ENCODE results near the gene SLC4A8.

SLC4A8 gene

GRCh38 chr12:51448618-51449256 lies 24.1 kb downstream of the SLC4A8 start:
- Histone ChIP-seq H4K20me1 (ENCODE audit: insufficient read depth, low read length) (no peaks in the 10 kb centered on the region), H3K27me3 (ENCODE audit: insufficient read depth, low read length, poor library complexity) (no peaks in the 10 kb centered on the region), H3K36me3 (ENCODE audit: insufficient read depth, low read length) (peaks cover 5% of the 10 kb centered on the region; the same call in 1 of the 2 replicates), H3K4me2 (ENCODE audit: insufficient read depth, low read length) (no peak overlapping the region), H2AFZ (ENCODE audit: low read depth, low read length) (no peak overlapping the region), H3K79me2 (ENCODE audit: insufficient read depth, low read length) (no peaks in the 10 kb centered on the region), H3K9me3 (ENCODE audit: insufficient read depth, low read length, severe bottlenecking) (no peaks in the 10 kb centered on the region), H3K27ac (ENCODE audit: low read length) (no peak overlapping the region), H3K4me3 (ENCODE audit: low read depth in 1 of 2, low read length in 2 of 2) (no peak overlapping the region), H3K9ac (ENCODE audit: low read depth, low read length) (no peak overlapping the region), H3K4me1 (ENCODE audit: insufficient read depth, low read length) (no peaks in the 10 kb centered on the region)
- DNase-seq (peak; percentile 14), ATAC-seq (ENCODE audit: insufficient read depth, low read depth) (peak; percentile 70)
- TF ChIP-seq CTCF (IDR thresholded peaks at IDR 0.05; ENCODE audit: borderline replicate concordance, extremely low read depth, low read length, poor library complexity, severe bottlenecking), result no peak
- TF ChIP-seq EZH2 (IDR thresholded peaks at IDR 0.05; ENCODE audit: borderline replicate concordance, low read depth, low read length, severe bottlenecking), result no peak

- Histone ChIP-seq H3K79me2 (ENCODE audit: insufficient read depth, low read length) (no peaks in the 10 kb centered on the region), H3K4me2 (ENCODE audit: insufficient read depth, low read length) (no peak overlapping the region), H2AFZ (ENCODE audit: low read depth, low read length) (no peak overlapping the region), H3K27me3 (ENCODE audit: insufficient read depth, low read length, poor library complexity) (no peaks in the 10 kb centered on the region), H3K4me1 (ENCODE audit: insufficient read depth, low read length) (no peaks in the 10 kb centered on the region), H3K9me3 (ENCODE audit: insufficient read depth, low read length, severe bottlenecking) (no peaks in the 10 kb centered on the region), H3K9ac (ENCODE audit: low read depth, low read length) (no peak overlapping the region), H3K27ac (ENCODE audit: low read length) (no peak overlapping the region), H3K4me3 (ENCODE audit: low read depth in 1 of 2, low read length in 2 of 2) (no peak overlapping the region), H3K36me3 (ENCODE audit: insufficient read depth, low read length) (peaks cover 5% of the 10 kb centered on the region; the same call in 1 of the 2 replicates), H4K20me1 (ENCODE audit: insufficient read depth, low read length) (no peaks in the 10 kb centered on the region)
- ATAC-seq (ENCODE audit: insufficient read depth, low read depth), result no peak
- TF ChIP-seq EZH2 (IDR thresholded peaks at IDR 0.05; ENCODE audit: borderline replicate concordance, low read depth, low read length, severe bottlenecking) (no peak), CTCF (IDR thresholded peaks at IDR 0.05; ENCODE audit: borderline replicate concordance, extremely low read depth, low read length, poor library complexity, severe bottlenecking) (no peak)
- no peak for DNase-seq
These were observed 25.1 kb downstream of the SLC4A8 start for GRCh38 chr12:51449580-51450246.

- H3K4me1 ChIP-seq (ENCODE audit: insufficient read depth, low read length), result no peaks in the 10 kb centered on the region
- no peaks in the 10 kb centered on the region for H3K79me2 ChIP-seq (ENCODE audit: insufficient read depth, low read length)
- no peak for TF ChIP-seq CTCF (IDR thresholded peaks at IDR 0.05; ENCODE audit: borderline replicate concordance, extremely low read depth, low read length, poor library complexity, severe bottlenecking)
- no peak for TF ChIP-seq EZH2 (IDR thresholded peaks at IDR 0.05; ENCODE audit: borderline replicate concordance, low read depth, low read length, severe bottlenecking)
- H3K9ac ChIP-seq (ENCODE audit: low read depth, low read length), result no peak overlapping the region
- no peak overlapping the region for H3K27ac ChIP-seq (ENCODE audit: low read length)
- H3K9me3 ChIP-seq (ENCODE audit: insufficient read depth, low read length, severe bottlenecking), result no peaks in the 10 kb centered on the region
- no peaks in the 10 kb centered on the region for H4K20me1 ChIP-seq (ENCODE audit: insufficient read depth, low read length)
- no peak overlapping the region for H2AFZ ChIP-seq (ENCODE audit: low read depth, low read length)
- DNase-seq, result no peak
- no peaks in the 10 kb centered on the region for H3K27me3 ChIP-seq (ENCODE audit: insufficient read depth, low read length, poor library complexity)
- H3K4me2 ChIP-seq (ENCODE audit: insufficient read depth, low read length), result no peak overlapping the region
- H3K4me3 ChIP-seq (ENCODE audit: low read depth in 1 of 2, low read length in 2 of 2), result no peak overlapping the region
- no peak for ATAC-seq (ENCODE audit: insufficient read depth, low read depth)
- peaks cover 5% of the 10 kb centered on the region; the same call in 1 of the 2 replicates for H3K36me3 ChIP-seq (ENCODE audit: insufficient read depth, low read length)
These were observed 25.7 kb downstream of the SLC4A8 start for GRCh38 chr12:51450333-51450732.

Data from DND-41 (cell line).